HG02571 (cell line): ENCODE results near the gene FRS2.

Source experiments
- ATAC-seq: cut with Tn5 transposase; IDR thresholded peaks from one replicate; pipeline ENCODE4 v1.9.1; 2021; ENCODE audit warnings: mild to moderate bottlenecking, moderate library complexity; ENCODE audit not compliant: unreplicated experiment

FRS2 gene

GRCh38 chr12:69620921-69621320, 150.7 kb downstream of the FRS2 start:
- no peak for ATAC-seq

- ATAC-seq, result no peak
Observed at GRCh38 chr12:69621551-69621950, 151.4 kb downstream of the FRS2 start.

- no peak for ATAC-seq
Observed at GRCh38 chr12:69623970-69624369, 153.8 kb downstream of the FRS2 start.

GRCh38 chr12:69627501-69627900, 157.3 kb downstream of the FRS2 start:
- no peak for ATAC-seq
